ENCODE results near the gene ALDH3B1. TPM values are rescaled to one million over a fixed set of nuclear protein-coding genes. Genes with fewer than 3 reads are reported as not detected.
A peak's percentile ranks its signal among the peaks of the same experiment; 100 is the strongest.

ALDH3B1 gene
- total RNA-seq, 1 donor from 2014 or later, result 1.7 TPM

- no peak for TF ChIP-seq CTCF (conservative IDR thresholded peaks at IDR 0.05)
Measured at GRCh38 chr11:67999704-68000103, 10.4 kb upstream of the ALDH3B1 start.

DNA sequence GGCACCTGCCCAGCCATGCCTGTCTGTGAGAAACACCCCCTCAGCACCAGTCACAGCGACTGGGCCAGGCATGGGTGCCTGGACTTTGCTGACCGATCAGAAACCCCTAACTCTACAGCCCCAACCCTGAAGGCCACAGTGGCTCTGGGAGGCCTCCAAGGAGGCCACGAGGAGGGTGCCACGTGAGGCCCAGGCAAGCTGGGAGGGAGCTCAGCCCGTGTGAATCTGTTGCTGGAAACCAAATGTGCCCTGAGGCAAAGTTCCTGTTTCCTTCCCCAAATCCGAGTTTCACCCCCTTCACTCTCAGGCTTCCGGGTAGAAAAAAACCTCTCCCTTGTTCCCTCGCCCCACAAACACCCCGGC lies 7.6 kb upstream of the ALDH3B1 start:
- Mint-ChIP-seq H3K4me3 (peak overlapping the region; percentile 82), H3K27ac (peak overlapping the region; percentile 59), H3K4me1 (ENCODE audit: unreplicated experiment) (peaks cover 16% of the 10 kb centered on the region), H3K27me3 (peaks cover 22% of the 10 kb centered on the region), H3K36me3 (no peaks in the 10 kb centered on the region), H3K9me3 (no peaks in the 10 kb centered on the region)
- no peak for TF ChIP-seq CTCF (conservative IDR thresholded peaks at IDR 0.05)
- no peak for DNase-seq (ENCODE audit: extremely low spot score, unreplicated experiment)

More at GRCh38 chr11:67999704-68000103, 10.4 kb upstream of the ALDH3B1 start:
- no peak for DNase-seq (ENCODE audit: extremely low spot score, unreplicated experiment)
- Mint-ChIP-seq H3K27me3 (peaks cover 13% of the 10 kb centered on the region), H3K4me3 (no peak overlapping the region), H3K4me1 (ENCODE audit: unreplicated experiment) (peaks cover 12% of the 10 kb centered on the region), H3K9me3 (no peaks in the 10 kb centered on the region), H3K36me3 (no peaks in the 10 kb centered on the region), H3K27ac (no peak overlapping the region)

GRCh38 chr11:68002938-68003845 lies 6.9 kb upstream of the ALDH3B1 start:
- peaks cover 22% of the 10 kb centered on the region for H3K27me3 Mint-ChIP-seq
- no peaks in the 10 kb centered on the region for H3K36me3 Mint-ChIP-seq
- no peaks in the 10 kb centered on the region for H3K9me3 Mint-ChIP-seq
- peaks cover 16% of the 10 kb centered on the region for H3K4me1 Mint-ChIP-seq (ENCODE audit: unreplicated experiment)
- H3K4me3 Mint-ChIP-seq, result peak overlapping the region; percentile 82
- DNase-seq (ENCODE audit: extremely low spot score, unreplicated experiment), result no peak
- TF ChIP-seq CTCF (conservative IDR thresholded peaks at IDR 0.05), result no peak
- peak overlapping the region; percentile 25 for H3K27ac Mint-ChIP-seq

- Mint-ChIP-seq H3K9me3 (no peaks in the 10 kb centered on the region), H3K36me3 (no peaks in the 10 kb centered on the region), H3K4me1 (ENCODE audit: unreplicated experiment) (peaks cover 16% of the 10 kb centered on the region), H3K4me3 (peak within 1 kb of the TSS; percentile 84), H3K27ac (peak within 1 kb of the TSS; percentile 71), H3K27me3 (peaks cover 22% of the 10 kb centered on the region)
- DNase-seq (ENCODE audit: extremely low spot score, unreplicated experiment), result no peak
- no peak for TF ChIP-seq CTCF (conservative IDR thresholded peaks at IDR 0.05)
Measured at GRCh38 chr11:68003846-68004550, 6.1 kb upstream of the ALDH3B1 start, which contains the start of gene UNC93B1. Gene UNC93B1 (minus strand): TSS chr11:68004097. CDS start chr11:68004043, 54 bp downstream.

GRCh38 chr11:68004551-68005335 lies 5.4 kb upstream of the ALDH3B1 start:
- TF ChIP-seq CTCF (conservative IDR thresholded peaks at IDR 0.05), result no peak
- no peak for DNase-seq (ENCODE audit: extremely low spot score, unreplicated experiment)
- Mint-ChIP-seq H3K36me3 (no peaks in the 10 kb centered on the region), H3K27ac (peak overlapping the region; percentile 71), H3K9me3 (no peaks in the 10 kb centered on the region), H3K4me3 (peak overlapping the region; percentile 84), H3K27me3 (peaks cover 22% of the 10 kb centered on the region), H3K4me1 (ENCODE audit: unreplicated experiment) (peaks cover 23% of the 10 kb centered on the region)

All from type B pancreatic cell (in vitro differentiated cells).